ENCODE results near the gene EPHB2.

- TF ChIP-seq CTCF (conservative IDR thresholded peaks at IDR 0.05; ENCODE audit: low read length) = no peak
- TF ChIP-seq EZH2phosphoT487 (IDR thresholded peaks at IDR 0.05; ENCODE audit: borderline replicate concordance) = no peak
Measured at GRCh38 chr1:22794647-22795365, 84.2 kb downstream of the EPHB2 start.

All from Loucy (cell line).